Activated T-helper 1 cell treated with Interleukin-2 at 50 U/mL for 16 hours (primary cell): ENCODE measurements around the gene BTRC.
A peak's percentile ranks its signal among the peaks of the same experiment; 100 is the strongest.
"Not testable (repeated sequence)": the region's sequence is repeated elsewhere in the genome, so short reads cannot be mapped to it uniquely, and the experiment has no call there.

Source experiments
- DNase-seq: peaks from one replicate; pipeline ENCODE4 v3.0.0-alpha.2; 2020; ENCODE audit warnings: low read depth

Gene BTRC

DNA sequence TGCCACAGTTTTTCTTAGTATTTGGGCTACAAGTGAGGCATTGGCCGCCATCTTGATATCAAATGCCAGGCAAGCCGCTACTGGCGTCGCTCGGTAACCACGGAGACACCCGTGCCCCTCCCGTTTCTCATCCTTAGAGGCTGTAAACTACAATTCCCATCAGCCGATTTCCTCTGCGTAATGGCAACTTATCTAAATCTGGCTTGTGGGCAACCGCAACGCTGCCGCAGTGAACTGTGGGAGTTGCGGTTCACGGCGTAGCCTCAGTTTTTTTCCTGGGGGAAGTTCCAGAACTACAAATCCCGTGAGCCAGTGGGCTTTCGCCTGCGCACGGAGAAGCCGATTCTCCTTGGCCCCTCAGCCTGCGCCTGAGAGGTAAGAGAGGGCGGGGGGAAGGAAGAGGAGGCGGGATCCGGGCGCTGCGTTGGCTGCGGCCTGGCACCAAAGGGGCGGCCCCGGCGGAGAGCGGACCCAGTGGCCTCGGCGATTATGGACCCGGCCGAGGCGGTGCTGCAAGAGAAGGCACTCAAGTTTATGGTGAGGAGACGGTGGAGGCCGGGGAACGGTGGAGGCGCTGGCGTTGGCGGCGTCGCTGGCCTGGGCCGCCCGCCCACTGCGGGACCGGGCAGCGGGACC, at the start of gene BTRC:
BTRC (plus strand) TSS at position 474 of the 636 bp plus-strand sequence; CDS start at position 490, 16 bp downstream.
- DNase-seq, result peak; percentile 91

DNA sequence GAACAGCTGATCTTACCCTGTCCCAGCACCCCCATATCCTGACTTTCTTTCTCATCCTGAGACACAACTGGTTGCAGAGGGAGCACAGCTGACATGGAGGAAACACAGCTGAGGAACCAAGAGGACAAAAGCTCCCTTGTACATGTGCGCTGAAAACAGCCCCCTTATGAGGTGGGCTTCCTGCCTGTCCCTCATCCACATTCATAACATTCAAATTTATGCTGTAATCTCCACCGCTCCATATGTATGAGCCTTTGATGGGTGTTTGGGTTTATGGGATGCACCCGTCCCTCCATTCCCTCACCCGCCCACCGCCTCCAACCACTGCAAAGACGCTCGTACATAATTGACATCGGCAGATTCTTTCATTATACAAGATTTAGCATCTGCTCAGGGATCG, 49.6 kb upstream of the BTRC start:
- no peak for DNase-seq

DNA sequence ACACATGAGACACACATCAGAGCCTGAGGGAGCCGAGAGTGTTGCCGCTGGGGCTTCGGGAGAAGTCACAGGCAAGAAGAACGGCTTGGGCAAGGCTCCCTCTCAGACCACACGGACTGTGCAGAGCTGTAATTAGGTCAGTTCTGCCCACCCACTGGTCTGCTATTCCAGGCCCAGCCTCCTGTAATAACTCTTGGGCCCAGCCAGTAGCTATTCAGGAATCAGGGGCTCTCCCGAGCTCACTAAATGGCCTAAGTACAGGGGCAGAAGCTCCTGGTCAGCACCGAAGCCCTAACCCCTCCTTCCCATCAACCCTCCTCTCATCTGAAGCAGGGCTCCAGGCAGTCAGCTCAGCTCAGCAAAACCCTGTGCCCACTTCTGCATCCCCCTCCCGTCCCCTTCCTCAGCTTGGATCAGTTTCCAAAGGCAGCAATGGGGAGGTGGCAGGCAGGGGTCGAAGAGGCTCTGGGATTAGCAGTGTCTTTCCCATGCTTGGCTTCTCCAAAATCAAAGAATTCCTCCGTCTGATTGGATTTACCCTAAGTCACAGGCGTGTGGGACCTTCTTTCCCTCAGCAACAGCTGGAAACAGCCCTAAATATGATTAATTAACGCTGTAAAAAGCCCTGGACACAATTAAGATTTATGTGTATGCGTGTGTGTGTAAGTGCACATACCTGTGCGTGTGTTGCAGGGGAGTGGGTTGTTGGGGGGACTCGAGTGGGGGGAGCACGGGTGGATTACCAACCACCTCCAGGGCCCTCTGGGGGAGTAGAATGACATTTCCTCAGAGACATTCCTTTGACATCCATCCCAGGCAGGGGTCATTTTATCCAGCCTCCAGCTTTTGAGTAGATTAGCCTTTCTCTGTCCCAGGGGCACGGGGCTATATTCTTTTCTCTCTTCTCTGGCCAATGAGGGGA, 48.4 kb upstream of the BTRC start:
- DNase-seq, result no peak

DNA sequence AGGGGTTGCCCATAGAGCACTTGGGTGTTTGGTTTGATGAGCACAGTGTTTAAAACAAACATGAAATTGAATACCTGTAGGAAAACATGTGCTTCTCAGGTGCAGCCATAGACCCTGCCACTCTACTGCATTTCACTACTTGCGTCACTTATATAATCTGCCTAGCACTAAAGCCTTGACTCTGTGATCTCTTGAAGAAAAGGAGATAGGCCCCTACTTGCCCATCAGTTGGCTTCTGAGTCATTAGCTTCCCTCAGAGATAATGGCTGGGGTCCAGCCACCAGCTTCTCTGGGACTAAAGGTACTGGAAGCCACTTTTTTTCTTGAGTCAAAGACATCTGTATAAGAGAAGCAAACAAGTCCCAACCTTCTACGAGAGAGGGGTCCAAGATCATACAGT, 45.9 kb upstream of the BTRC start:
- DNase-seq, result no peak

DNA sequence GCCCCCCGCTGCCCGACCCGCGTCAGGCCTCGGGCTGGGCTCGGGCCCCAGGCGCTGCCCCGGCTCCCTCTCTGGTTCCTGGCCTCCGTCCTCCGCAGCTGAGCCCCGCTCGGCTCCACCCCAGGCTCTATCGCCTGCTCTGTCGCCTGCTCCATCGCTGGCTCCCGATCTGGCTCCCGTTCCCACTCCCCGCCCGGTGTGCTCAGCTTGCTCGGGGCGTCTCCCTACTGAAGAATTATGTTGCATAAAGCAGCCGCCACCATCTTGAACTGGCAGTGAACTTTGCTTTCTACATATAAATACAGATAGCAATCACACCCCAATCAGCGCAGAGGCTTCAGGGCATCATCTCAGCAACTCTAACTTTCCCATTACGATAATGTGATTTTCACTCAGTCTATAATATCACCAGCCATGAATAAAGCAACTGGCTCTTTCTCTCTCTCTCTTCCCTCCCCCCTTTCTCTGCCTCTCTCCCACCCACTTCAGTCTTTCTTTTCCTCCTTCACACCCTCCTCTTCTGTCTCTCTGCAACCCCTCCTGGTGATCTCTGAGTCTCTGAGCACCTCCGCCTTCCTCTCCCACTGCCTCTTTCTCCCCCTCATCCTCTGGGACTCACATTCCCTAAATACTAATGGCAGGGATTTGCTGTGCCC, 43.3 kb upstream of the BTRC start:
- DNase-seq, result no peak

DNA sequence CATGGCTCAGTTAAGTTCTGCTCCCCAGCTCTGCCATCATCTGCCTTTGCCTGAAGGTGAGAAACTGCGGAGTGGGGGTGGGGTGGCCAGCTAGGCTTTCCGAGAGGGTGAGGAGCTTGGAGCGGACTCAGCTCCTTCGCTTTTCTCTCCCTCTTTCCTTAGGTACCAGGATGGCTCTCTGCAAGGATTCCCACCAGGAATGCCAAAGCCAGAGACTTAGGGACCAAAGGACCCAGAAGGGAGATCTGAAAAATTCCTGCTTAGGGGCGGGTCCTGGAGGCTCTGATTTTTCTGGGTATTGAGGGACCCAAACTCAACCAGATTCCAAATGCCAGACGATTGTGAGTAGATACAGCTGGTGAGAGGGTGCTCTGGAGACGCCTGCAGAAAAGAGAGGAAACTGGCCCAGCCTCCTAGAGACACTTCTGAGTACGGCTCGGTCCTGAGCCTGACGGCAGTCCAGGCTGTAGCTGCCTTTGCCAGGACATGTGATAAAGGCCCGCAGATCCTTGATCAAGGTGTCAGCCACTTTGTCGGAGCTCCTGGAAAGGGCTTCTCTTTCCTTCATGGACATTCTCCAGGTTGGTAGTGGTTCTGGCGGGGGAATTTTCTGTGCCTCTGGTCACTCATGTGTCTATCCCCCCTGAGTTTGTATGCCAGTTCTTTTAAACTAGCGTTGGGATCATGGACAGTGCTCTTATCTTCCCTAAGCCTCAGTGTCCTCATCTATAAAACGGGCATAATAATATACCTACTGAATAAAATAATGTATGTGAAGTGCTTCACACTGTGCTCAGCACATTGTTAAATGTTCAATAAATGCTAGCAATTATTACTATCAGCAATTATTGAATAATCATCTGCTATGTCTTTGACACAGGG, 42.5 kb upstream of the BTRC start:
- no peak for DNase-seq

DNA sequence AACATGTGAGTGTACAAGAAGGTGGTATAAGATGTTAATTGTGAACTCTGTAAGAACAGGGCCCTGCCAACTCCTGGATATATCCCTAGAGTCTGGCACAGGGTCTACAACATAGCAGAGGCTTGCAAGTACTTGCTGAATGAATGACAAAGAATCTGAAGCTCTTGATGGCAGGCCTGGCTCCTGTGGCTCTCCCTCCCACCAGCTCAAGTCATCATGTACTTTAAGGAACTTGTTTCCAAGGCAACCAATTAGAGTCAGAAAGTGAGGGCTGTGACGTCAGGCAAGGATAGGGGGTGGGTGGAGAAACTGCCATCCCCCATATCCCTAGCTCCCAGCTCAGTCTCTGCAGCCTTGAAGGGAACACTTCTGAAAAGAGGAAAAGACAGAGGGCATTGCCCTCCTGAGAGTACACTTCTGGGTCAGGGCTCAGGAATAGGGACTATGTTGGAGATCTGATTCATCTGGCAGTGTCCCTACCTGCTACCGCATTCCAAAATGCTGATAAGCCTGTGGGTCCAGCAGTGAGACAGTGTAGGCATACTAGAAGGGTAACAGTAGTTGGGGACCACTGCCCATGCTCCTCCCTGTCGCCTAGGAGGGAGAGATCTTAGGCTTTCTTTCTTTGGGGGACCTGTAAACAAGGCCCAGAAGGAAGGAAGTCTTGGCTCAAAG, 34.6 kb upstream of the BTRC start:
- DNase-seq, result no peak

DNA sequence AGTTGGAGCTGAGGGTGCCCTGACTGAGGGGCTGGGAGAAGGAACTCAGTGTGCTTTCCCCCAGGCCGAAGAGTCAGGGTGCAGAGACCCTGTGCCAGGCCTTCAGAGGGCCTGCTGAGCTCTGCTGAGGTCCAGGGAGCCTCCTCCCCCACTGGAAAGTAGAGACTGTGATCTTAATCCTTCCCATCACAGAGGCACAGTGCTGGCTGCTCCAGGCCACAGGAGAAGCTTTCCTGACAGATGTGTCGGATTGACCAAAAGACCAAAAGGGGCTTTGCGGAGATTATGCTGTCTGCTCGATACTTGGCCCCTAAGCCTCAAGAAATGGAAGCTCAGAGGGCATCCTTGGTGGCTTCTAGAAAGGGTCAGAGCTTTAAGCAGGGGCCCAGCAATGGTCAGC, 32.9 kb upstream of the BTRC start:
- no peak for DNase-seq

DNA sequence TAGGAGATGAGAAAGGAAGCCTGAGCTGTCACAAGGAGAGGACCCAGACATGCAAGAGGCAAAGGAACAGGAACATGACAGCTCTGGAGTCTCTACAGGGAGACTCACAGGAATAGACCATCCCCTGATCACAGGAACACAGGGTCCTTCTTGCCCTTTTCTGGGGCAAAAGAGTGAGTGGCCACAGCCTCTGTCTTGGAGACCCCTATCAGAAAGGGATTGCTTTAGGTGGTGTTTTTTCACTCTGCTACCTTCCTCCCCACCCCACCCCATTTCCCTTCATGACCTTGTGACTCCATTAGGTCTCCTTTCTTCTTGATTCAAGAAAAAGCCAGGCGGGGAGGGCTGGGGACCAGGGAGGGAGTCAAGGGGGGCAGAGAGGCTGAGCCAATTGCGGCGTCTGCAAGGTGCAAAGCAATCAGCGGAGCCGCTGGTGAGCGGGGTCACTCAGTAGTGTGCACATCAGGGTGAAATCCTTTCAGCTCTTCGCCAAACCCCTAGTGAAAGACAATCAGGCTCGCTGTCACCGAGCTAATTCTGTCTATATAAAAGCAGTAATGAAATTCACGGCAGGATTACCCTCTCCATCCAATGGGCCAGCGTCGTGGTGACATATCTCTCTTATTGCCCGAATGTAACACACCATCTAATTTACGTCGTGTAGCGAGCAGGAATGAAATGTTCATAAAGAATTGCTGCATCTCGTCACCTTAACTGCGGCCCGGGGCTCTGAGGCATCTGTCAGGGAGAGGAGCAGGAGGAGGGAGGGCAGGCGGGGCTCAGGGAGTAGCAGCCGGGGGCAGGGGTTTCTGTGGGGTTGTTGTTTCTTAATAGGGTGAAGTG, 31.5 kb upstream of the BTRC start:
- no peak for DNase-seq

DNA sequence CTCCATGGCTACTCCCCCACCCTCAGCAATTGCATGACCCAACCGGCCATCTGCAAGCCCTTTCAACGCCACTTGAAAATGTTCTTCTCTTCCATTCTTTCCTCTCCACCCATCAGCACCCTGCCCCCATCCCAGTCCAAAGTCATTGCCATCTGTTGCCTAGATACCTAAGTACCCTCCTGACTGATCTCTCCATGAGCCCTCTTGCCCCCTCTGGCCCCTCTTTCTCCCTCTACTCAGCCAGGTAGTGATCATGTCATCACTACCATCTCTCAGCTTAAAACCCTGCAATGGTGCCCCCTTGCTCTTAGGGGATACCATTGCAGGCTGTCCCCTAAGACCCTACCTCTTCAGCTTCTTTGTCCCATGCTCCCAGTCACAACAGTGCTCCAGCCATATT, 30.5 kb upstream of the BTRC start:
- DNase-seq, result no peak

DNA sequence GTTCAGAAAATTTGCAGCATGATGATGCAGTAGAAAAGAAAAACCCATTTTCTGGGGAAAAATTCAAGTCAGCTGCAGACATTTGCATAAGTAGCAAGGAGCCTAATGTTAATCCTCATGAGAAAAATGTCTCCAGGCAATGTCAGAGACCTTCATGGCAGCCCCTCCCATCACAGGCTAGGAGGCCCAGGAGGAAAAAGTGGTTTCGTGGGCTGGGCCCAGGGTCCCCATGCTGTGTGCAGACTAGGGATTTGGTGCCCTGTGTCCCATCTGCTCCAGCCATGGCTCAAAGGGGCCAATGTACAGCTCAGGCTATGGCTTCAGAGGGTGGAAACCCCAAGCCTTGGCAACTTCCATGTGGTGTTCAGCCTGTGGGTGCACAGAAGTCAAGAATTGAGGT, 26.5 kb upstream of the BTRC start:
- not testable (repeated sequence) for DNase-seq

DNA sequence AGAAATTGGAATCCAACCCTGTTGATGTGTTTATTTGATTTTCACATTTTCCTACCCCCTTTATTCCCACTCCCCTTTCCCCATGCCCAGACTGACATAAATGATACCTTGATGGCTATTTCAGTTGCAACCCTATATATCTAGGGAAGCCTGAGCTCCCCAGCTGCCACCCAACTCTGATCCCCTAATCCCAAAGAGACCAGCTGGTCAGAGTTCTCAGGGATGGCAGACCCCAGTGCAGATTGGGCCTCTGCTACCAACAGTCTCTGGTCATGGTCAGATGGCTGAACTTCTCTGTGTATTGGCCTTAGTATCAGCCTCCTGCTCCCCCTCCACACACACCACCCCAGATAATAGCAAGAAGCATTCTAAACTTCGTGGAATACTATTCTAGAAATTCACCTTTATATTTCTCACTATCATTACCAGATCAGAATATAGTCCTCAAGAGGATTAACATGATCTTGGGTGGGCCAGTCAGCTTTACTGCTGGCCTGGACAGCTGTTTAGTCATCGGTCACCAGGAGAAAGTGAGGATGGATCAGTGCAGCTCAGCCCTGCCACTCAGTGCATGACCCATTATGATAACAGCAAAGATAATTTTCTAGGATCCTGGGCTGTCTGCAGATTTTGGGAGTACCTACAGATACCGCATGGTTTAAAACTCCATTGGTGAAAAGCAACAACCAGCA, 24.5 kb upstream of the BTRC start:
- no peak for DNase-seq

DNA sequence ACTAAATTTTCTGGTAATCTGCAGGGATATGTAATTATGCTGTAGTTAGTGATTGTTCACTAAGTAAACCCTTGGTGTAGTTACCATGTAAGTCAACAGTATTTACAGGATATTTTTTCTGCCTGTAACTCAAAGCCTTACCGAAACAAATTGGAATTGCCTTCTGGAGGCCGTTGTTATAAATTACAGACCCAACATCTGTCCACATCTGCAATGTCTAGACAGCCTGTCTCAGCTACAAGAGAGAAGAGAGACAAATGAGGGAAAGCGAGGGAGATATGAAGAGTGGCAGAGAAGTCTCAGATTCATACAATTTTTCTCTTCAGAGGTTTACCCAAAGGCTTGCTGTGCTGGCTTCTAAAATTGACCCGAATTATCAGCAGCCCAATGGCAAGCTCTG, 23.7 kb upstream of the BTRC start:
- no peak for DNase-seq

DNA sequence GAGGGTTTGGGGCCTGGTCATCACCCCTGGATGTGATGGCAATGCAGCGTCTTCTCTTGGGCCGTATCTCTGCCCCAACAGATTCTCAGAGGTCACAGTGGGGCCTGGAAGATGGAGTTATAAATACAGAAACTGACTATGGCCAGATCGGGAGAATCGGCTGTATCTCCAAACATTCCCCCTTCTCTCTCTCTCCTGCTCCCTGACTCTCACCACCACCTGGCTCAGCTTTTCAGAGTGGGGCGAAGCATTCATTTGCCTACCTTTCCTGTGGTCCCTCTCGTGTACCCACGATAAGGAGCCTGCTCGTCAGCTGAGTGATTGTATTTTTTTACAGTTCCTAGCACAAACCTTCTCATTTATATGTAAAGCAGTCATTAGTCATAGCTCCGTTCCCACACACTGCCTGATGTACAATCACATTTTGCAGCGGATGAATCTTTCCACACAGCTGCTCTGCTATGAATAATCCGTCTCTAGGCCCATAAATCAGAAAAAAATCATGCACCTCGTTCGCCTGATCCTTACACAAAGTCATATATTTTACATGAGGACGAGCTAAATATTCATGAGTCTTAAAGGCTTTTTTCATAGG, 23.2 kb upstream of the BTRC start:
- DNase-seq, result no peak

DNA sequence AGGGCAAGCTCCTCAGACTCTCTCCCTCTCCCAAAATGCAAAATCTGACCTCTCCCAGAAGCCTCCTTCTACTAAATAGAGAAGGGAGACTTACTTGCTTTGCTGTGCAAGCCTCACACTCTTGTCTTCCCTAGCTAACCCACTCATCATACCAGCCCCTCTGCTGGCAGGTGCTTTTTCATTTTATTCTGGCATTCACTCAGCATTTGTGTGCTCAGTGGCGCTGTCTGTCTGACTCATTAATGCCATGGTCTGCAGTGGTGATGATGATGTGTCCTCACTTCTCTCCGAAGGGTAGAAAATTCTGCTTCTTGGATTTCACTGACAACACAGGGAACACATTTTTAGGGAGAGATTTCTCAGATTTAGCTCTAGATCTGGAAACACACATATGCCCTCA, 22.0 kb upstream of the BTRC start:
- DNase-seq, result no peak

DNA sequence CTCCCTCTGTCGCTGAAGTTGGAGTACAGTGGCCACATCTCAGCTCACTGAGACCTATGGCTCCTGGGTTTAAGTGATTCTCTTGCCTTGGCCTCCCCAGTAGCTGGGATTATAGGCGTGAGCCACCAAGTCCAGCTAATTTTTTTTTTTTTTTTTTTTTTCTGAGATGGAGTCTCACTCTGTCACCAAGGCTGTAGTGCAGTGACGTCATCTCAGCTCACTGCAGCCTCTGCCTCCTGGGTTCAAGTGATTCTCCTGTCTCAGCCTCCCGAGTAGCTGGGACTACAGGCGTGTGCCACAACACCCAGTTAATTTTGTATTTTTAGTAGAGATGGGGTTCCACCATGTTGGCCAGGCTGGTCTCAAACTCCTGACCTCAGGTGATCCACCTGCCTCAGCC, 19.7 kb upstream of the BTRC start:
- DNase-seq, result not testable (repeated sequence)

DNA sequence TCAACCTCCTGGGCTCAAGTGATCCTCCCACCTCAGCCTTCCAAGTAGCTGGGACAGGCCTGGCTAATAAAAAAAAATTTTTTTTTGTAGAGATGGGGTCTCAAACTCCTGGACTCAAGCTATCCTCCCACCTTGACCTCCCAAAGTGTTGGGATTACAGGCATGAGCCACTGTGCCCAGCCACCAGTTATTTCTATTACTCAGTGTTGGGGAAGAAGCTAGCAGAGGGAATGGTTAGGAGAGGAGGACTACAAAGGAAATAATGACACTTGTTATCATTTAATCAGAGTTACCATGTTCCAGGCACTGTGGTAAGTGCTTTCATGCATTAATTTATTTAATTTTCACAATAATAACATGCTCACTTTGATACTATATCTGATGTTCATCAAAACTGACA, 17.6 kb upstream of the BTRC start:
- DNase-seq, result no peak

DNA sequence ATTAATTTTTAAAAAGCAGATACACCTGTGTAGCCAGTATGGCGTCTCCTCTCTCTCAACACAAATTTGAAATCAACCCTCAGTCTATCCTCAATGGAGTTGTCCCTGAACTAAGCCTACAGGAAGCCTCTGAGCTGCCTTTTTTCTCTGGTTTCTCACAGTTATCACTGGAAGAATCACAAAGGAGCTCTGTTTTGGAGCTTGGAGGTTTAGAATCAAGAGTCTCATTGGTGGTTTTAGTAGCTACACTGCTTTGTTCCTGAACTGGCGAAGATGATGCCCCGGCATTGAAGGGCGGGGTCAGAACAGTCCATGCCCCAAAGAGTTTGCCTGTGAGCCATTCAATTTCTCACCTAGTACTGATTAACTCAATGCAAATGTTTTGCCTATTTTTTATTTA, 16.1 kb upstream of the BTRC start:
- no peak for DNase-seq

DNA sequence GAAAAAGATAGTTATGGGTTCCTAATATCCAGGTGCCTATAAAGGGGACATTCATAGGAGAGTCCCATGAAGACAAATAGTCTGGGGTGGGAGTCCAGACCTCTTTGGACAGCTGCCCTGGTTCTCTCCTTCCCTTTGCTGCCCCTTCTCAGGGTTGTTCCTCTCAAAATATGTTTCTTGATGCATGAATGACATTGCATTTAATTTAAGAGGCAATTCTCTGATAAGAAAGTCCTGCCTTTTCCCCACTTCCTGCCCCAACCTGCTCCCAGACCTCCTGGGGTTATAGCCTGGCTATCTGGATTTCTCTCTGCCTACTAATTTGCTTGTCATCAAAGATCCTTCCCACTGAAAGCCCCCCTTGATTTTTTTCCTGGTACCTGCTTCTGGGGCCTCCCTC, 12.5 kb upstream of the BTRC start:
- no peak for DNase-seq

DNA sequence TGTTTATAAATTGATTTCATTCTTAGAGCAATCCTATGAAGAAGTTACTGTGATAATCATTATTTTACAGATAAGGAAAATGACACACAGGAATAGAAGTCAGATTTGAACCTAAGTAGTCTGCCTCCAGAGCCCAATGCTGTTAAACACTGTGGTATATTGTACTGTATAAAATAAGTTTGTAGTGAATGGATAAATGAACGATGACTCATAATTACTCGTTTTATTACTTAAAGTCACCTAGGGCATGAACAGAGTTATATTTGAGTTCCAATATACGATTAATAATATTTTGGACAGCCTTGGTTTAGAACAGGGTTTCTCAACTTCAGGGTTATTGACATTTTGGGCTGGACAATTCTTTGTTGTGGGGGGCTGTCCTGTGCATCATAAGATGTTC, 7.8 kb upstream of the BTRC start:
- DNase-seq, result no peak
